Fibroblast of the aortic adventitia (primary cell): Measurements from ENCODE around the gene FAM83G. TPM values are rescaled to one million over a fixed set of nuclear protein-coding genes. Genes with fewer than 3 reads are reported as not detected.
A peak's percentile ranks its signal among the peaks of the same experiment; 100 is the strongest.
"Not testable (repeated sequence)": the region's sequence is repeated elsewhere in the genome, so short reads cannot be mapped to it uniquely, and the experiment has no call there.

Experiments
- DNase-seq: peaks from one replicate; pipeline ENCODE4 v3.0.0-alpha.2; 2010; ENCODE audit warnings: low read depth
- H3K4me3 ChIP-seq: 2 replicates; pipeline ENCODE4 v1.5.1; 2011; ENCODE audit warnings: low read depth, mild to moderate bottlenecking, control low read depth, low read length, moderate library complexity
- CTCF ChIP-seq: IDR thresholded peaks from 2 replicates; pipeline ENCODE4 v1.5.1; 2011; ENCODE audit warnings: mild to moderate bottlenecking, low read length, control low read depth, inconsistent platforms; ENCODE audit not compliant: insufficient read depth
- total RNA-seq: library from RNA; depleted of rRNA; stranded (reverse); fragments of >200 nt; gene quantifications from 2 replicates; pipeline ENCODE4 v1.2.3, GENCODE V29; 2012; ENCODE audit warnings: low replicate concordance

FAM83G gene
- total RNA-seq, 1 donor: 9.5 TPM

- not testable (repeated sequence) for H3K4me3 ChIP-seq, DNase-seq
- peak; percentile 53 for TF ChIP-seq CTCF
Observed at GRCh38 chr17:19031729-19032128, 27.2 kb upstream of the FAM83G start.

GRCh38 chr17:19030771-19031449, 26.3 kb upstream of the FAM83G start:
- not testable (repeated sequence) for H3K4me3 ChIP-seq, DNase-seq

- not testable (repeated sequence) for DNase-seq, H3K4me3 ChIP-seq
Observed at GRCh38 chr17:19029740-19030139, 25.2 kb upstream of the FAM83G start.

- not testable (repeated sequence) for DNase-seq, H3K4me3 ChIP-seq
Observed at GRCh38 chr17:19028671-19029070, 24.1 kb upstream of the FAM83G start.

- no peak for TF ChIP-seq CTCF
- peak; percentile 26 for DNase-seq
- no peak overlapping the region for H3K4me3 ChIP-seq
Observed at GRCh38 chr17:19024101-19025078, 19.8 kb upstream of the FAM83G start.

GRCh38 chr17:19023209-19023999, 18.8 kb upstream of the FAM83G start:
- no peak for DNase-seq
- TF ChIP-seq CTCF: no peak
- no peak overlapping the region for H3K4me3 ChIP-seq

GRCh38 chr17:19022747-19023146, 18.2 kb upstream of the FAM83G start:
- DNase-seq: no peak
- no peak for TF ChIP-seq CTCF
- no peak overlapping the region for H3K4me3 ChIP-seq

- H3K4me3 ChIP-seq: no peak overlapping the region
- DNase-seq: no peak
- no peak for TF ChIP-seq CTCF
Observed at GRCh38 chr17:19022128-19022527, 17.6 kb upstream of the FAM83G start.
